ENCODE measurements around the gene GRM7.

Gene GRM7

DNA sequence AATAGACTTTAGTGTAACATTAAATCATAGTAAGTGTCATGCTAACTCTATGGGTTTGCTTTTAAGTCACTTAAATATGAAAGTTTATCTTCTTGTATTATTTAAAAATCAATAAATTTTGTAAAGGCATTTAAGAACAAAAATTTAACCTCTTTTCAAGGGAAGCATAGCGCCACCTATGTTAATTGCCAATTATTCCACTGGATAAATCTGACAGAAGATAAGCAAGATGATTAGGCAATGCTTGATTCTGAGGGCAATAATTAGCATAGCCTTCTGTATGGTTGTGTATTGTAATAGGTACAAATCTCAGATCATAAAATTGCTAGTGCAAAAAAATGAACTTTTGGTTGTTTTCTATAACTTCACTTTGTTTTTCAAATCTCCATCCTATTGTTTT lies 560.1 kb downstream of the GRM7 start:
- DNase-seq = no peak

DNA sequence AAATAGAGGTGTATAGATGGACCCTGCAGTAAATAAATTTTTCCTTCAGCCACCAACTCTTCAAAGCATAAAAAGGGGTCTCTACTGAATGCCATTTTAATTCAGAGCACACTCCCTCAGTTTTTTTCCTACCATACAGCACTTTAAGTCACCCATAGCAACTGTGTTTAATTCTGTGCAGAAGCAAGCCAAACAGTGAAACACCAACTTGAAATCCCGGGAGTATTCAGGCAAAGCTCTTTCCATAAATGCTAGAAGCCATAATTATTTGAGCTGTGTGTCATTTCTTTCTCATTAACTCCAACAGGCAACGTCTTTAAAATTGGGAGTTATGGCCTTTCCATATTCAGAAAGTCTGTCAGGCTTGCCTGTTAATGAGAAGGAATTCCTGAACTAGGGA lies 562.1 kb downstream of the GRM7 start:
- DNase-seq = no peak

- no peak for DNase-seq
These were observed 563.1 kb downstream of the GRM7 start for GRCh38 chr3:7423995-7424394.

DNA sequence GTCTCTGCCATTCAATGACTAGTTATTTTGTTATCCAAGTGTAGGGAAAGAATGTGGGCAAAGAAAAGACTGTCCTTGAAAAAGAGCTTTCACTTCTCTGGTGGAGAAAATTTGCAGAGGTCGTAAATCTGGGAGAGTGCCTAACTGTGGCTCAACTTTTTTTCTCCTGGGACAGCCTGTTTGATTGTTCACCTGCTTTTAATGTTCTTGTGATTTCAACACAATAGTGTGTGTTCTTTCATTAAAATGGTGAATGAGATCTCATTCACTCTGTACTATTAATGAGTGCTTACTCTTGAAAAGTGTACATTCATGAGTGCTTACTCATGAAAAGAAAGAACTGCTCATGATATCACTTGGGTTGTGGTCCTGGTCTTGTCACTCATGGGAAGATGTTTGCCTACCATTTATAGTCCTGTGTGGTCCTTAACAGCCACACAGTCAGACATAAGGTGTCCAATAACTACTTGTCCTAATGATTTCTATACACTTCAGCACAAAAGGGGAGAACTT lies 567.3 kb downstream of the GRM7 start:
- DNase-seq = no peak

- DNase-seq = no peak
These were observed 571.7 kb downstream of the GRM7 start for GRCh38 chr3:7432610-7433009.

- DNase-seq = no peak
These were observed 572.2 kb downstream of the GRM7 start for GRCh38 chr3:7433073-7433472.

- no peak for DNase-seq
These were observed 575.6 kb downstream of the GRM7 start for GRCh38 chr3:7436542-7436941.

- no peak for DNase-seq
These were observed 576.3 kb downstream of the GRM7 start for GRCh38 chr3:7437231-7437630.

- no peak for DNase-seq
These were observed 578.3 kb downstream of the GRM7 start for GRCh38 chr3:7439101-7439680.

- DNase-seq = no peak
These were observed 584.0 kb downstream of the GRM7 start for GRCh38 chr3:7444886-7445285.

DNA sequence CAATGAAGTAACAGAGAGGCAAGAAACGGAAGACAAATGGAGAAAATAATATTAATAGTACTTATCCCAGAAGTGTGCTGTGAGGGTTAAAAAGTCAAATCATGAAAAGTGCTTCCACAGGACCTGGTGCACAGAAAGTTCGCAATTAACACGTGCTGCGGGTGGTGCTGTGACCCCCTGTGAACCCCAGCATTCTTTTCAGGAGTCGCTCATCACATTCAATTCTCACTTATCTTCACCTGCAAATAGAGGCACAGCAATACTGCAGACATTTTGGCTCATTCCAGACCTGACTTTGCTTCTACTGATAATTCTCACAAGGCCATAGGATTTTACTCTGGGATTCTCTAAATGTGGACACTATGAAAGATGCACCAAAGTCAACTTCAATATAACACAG lies 584.4 kb downstream of the GRM7 start:
- DNase-seq = no peak

DNA sequence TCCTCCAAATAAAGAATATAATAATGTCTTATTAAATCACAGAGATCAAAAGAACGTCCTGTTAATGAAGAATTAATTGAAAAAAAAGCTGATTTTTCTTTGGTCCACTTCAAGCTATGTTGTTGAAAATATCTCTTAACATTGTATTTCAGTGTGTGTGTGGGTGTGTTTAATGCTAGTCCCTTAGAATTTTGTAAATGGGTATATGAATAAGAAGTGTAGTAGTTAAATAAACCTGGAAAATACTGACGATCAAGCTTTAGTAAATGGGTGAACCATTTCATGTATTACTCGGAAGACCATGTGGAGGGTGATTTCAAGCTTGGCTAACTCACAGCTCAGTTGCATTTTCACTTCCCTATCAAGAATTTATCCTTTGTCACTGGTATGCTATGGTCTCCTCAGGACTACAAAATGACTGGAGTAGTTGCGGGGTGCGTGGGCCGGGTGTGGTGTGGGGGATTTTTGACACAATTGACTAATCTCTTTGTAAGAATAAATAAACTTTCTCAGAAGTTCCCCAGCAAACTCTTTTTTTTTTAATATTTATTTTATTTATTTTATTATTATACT lies 586.4 kb downstream of the GRM7 start:
- DNase-seq = no peak

DNA sequence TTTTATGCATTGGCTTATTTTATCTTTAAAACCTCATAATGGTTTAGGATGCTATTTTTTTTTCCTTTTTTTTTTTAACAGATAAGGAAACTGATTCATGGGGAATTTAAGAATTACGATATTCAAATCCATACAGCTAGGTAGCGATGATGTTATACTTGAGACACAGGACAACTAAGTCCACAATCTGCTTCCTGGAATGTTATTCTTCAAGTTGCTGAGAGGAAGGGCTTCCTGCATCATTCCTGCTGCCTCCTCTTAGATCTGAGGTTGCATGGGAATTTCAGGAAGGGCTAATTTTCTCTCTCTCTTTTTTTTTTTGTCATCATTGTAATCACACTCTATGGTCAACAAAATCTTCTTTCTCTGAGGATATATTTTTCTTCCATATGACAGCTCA lies 595.5 kb downstream of the GRM7 start:
- DNase-seq = no peak

GRCh38 chr3:7461202-7461825 lies 600.4 kb downstream of the GRM7 start:
- no peak for DNase-seq

DNA sequence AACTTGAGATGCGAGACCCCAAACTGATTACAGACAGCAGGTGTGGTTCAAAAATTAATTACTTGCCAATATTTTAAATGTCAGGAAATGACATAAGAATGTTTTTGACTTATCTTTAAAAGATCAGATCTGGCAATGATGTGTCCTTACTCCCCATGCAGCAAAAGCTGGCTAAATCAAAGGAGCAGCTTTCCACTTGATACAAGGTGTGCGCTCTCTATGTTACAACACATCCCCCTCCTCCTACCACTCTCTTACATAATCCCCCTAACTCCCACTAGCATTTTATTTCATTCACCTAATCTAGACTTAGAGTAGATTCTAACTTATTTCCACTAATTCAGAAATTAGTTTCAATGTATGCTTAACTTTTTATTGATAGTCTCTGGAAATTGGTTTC lies 609.0 kb downstream of the GRM7 start:
- DNase-seq = no peak

- DNase-seq = no peak
These were observed 623.7 kb downstream of the GRM7 start for GRCh38 chr3:7484636-7485035.

GRCh38 chr3:7487763-7488162 lies 626.8 kb downstream of the GRM7 start:
- no peak for DNase-seq

DNA sequence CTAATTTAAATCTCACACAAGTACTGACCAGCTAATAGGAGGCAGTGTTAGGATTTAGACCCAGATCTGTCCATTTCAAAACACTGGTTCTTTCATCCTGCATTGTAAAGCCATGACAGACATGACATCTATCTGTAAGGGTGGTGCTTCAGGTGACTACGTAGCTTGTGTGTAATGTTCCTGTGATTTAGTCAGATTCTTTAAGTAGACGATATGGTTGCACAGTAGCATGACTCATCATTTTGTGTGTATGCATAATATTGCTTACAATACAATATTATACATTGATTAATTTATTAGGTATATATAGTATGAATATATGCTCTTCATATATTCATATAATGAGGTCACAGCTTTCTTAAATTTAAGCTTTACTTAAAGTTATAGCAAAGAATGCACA lies 628.5 kb downstream of the GRM7 start:
- no peak for DNase-seq

GRCh38 chr3:7498715-7499114 lies 637.8 kb downstream of the GRM7 start:
- no peak for DNase-seq

DNA sequence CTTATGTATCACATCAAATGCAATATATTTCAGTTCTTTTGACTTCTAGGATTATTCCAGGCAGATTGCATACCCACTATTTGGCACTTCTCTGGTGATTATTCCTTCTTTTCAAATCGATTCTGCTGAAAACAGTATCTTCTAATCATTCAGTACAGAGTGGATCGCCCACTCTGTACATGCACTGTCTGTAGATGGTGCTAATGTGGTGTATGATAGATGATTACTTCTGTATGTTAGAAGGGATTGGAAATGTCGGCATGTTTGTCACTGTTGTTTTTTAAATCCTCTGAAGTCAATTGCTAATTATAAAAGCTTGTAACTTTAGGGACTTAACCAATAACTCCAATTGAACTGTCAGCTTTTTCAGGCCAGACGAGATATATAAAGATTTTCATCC lies 642.5 kb downstream of the GRM7 start:
- no peak for DNase-seq

- no peak for DNase-seq
These were observed 644.2 kb downstream of the GRM7 start for GRCh38 chr3:7504886-7505775.

GRCh38 chr3:7506606-7507180 lies 645.8 kb downstream of the GRM7 start:
- no peak for DNase-seq

GRCh38 chr3:7508821-7509220 lies 647.9 kb downstream of the GRM7 start:
- DNase-seq = no peak
